ELR (cell line): ENCODE data around the gene MED15.

Experiments
- DNase-seq: peaks from one replicate; pipeline ENCODE4 v3.0.0-alpha.2; 2015; ENCODE audit warnings: low read depth

Gene MED15

GRCh38 chr22:20510811-20511577 lies 3.6 kb downstream of the MED15 start:
- DNase-seq, result peak; percentile 33

- no peak for DNase-seq
These were observed 4.3 kb downstream of the MED15 start for GRCh38 chr22:20511578-20512229.

- peak; percentile 95 for DNase-seq
These were observed 7.4 kb downstream of the MED15 start for GRCh38 chr22:20514658-20515406.

GRCh38 chr22:20516399-20516798 lies 9.0 kb downstream of the MED15 start:
- DNase-seq, result no peak

GRCh38 chr22:20517422-20517821 lies 10.0 kb downstream of the MED15 start:
- no peak for DNase-seq

GRCh38 chr22:20517841-20518592 lies 10.6 kb downstream of the MED15 start:
- DNase-seq, result no peak

- peak; percentile 44 for DNase-seq
These were observed 12.1 kb downstream of the MED15 start for GRCh38 chr22:20519558-20519957.

GRCh38 chr22:20520093-20520511 lies 12.7 kb downstream of the MED15 start:
- peak; percentile 95 for DNase-seq

- DNase-seq, result no peak
These were observed 15.0 kb downstream of the MED15 start for GRCh38 chr22:20522134-20523004.

GRCh38 chr22:20523086-20523983 lies 15.9 kb downstream of the MED15 start:
- DNase-seq, result no peak

GRCh38 chr22:20524004-20524481 lies 16.6 kb downstream of the MED15 start:
- no peak for DNase-seq

GRCh38 chr22:20525048-20525447 lies 17.6 kb downstream of the MED15 start:
- no peak for DNase-seq

GRCh38 chr22:20526305-20526627 lies 18.9 kb downstream of the MED15 start:
- no peak for DNase-seq

- DNase-seq, result peak; percentile 95
These were observed 19.4 kb downstream of the MED15 start for GRCh38 chr22:20526628-20527355.

GRCh38 chr22:20528405-20528978 lies 21.1 kb downstream of the MED15 start:
- no peak for DNase-seq

- peak; percentile 97 for DNase-seq
These were observed 23.2 kb downstream of the MED15 start for GRCh38 chr22:20530368-20531153.

GRCh38 chr22:20531154-20531403 lies 23.7 kb downstream of the MED15 start:
- no peak for DNase-seq

- peak; percentile 98 for DNase-seq
These were observed 24.2 kb downstream of the MED15 start for GRCh38 chr22:20531404-20532201.
